Esophagus mucosa (tissue), 1 donor: ENCODE measurements around the gene POFUT2. TPM values are rescaled to one million over a fixed set of nuclear protein-coding genes. Genes with fewer than 3 reads are reported as not detected.

Source experiments
- ATAC-seq: fragments of 200-7000 bp; cut with Tn5 transposase; one replicate; pipeline ENCODE4 v1.9.1; 2020
- total RNA-seq: library from RNA; stranded (reverse); gene quantifications from one replicate; pipeline ENCODE4 v1.2.4, GENCODE V29; 2023
- donor health status: DM: yes; HTN: yes; CAD: no.

The POFUT2 gene
- total RNA-seq, 1 donor from 2014 or later: 6.2 TPM

DNA sequence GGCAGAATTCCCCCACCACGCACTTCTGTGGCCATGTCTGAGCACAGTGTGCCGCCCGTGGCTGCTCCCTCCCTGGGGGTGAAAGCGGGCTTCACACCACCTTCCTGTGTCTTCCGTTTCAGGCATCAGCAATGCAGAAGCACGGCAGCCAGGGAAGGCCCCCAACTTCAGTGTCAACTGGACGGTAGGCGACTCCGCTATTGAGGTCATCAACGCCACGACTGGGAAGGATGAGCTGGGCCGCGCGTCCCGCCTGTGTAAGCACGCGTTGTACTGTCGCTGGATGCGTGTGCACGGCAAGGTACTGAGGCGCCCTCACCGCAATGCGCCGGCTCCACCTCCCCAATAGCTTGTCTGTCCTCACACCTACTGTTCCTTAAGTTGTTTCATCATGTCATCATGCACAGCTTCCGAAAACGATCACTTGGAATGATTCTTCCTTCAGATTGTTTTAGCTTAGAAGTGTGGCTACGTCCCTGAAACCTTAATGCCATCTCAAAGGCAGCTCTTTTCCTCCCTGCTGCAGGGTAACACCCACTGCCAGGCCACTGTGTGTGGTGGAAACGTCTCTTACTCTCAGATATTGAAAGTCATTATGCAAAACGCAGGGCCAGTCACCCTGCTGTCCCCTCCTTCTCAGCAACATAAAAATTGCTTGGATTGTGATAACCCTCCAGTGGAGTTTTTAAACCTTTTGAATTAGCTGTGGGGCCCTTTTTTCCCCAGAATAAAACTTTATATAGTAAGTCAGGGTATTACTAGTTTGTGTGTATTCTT is 66.8 kb downstream of the POFUT2 start:
- ATAC-seq: no peak

GRCh38 chr21:45220071-45220481 is 67.6 kb downstream of the POFUT2 start:
- ATAC-seq: peak; percentile 16

DNA sequence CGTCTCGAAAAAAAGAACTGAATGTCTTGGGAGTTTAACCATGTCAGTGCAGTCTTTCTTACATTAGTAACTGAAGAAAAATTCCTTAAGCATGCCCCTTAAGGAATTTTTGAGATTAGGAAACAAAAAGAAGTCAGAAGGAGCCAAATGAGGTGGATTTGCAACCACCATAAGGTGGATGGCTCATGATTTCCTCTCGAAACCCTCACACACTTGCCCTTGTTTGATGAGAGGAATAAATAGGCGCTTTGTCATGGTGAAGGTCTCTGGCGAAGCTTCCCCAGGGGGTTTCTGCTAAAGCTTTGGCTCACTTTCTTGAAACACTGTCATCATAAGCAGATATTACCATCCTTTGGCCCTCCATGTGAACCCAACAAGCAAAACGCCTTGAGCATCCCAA is 68.2 kb downstream of the POFUT2 start:
- ATAC-seq: no peak

- ATAC-seq: no peak
These were observed 70.7 kb downstream of the POFUT2 start for GRCh38 chr21:45217010-45217409.

DNA sequence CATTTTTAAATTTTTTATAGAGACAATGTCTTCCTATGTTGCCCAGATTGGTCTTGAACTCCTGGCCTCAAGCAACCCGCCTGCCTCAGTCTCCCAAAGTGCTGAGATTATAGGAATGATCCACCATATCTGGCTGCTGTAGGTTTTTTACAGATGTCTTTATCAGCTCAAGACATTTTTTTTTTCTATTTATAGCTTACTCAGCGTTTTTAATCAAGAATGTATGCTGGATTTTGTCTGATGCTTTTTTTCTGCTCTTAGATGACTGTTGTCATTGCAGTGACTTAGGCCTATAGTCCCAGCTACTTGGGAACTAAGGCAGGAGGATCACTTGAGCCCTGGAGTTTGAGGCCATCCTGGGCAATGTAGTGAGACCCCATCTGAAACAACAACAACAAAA is 72.5 kb downstream of the POFUT2 start:
- no peak for ATAC-seq

Other genes starting within 250 kb of the POFUT2 start
- gene ADARB1, start 213.3 kb downstream of the POFUT2 start, total RNA-seq: 5.9 TPM
- 26.7 TPM for gene COL18A1, start 117.3 kb upstream of the POFUT2 start, total RNA-seq